Ishikawa (cell line): ENCODE measurements around the gene ZBTB46.

Experiments used
- CREB1 ChIP-seq: IDR thresholded peaks from 2 replicates; pipeline ENCODE4 v1.6.1; 2012; ENCODE audit warnings: low read depth
- EP300 ChIP-seq: IDR thresholded peaks from 2 replicates; pipeline ENCODE4 v1.6.1; 2012; ENCODE audit warnings: borderline replicate concordance
- REST ChIP-seq: IDR thresholded peaks from 2 replicates; pipeline ENCODE4 v1.6.1; 2012; ENCODE audit warnings: low read depth, mild to moderate bottlenecking
- TCF12 ChIP-seq: IDR thresholded peaks from 2 replicates; pipeline ENCODE4 v1.6.1; 2012; ENCODE audit warnings: low read depth

GRCh38 chr20:63755933-63756647 is 75.0 kb downstream of the ZBTB46 start:
- TF ChIP-seq EP300 (no peak), TCF12 (no peak), REST (no peak), CREB1 (no peak)
